Posterior vena cava (tissue), 2 donors: Measurements from ENCODE around the gene JAG1. TPM values are rescaled to one million over a fixed set of nuclear protein-coding genes. Genes with fewer than 3 reads are reported as not detected.
"Not testable (repeated sequence)": the region's sequence is repeated elsewhere in the genome, so short reads cannot be mapped to it uniquely, and the experiment has no call there.

Experiments
- DNase-seq: peaks from one replicate; pipeline ENCODE4 v3.0.0-alpha.2; 2020; ENCODE audit warnings: low spot score
- intact Hi-C, 2 donors: fragments of 100-400 bp; cut with DNase I; formaldehyde crosslinking; loops; one replicate each; pipeline versions ENCODE4 v1.14.1 to v1.14.2; 2022 to 2023
- total RNA-seq, 2 donors: library from RNA; stranded (reverse); fragmentation: NEBNext Ultra II Directional; extraction: Animal tissue kit (Norgen Biotek cat#: 25700); gene quantifications; one replicate each; pipeline ENCODE4 v1.2.1, GENCODE V29; 2021
- donor health status: DM: yes; HTN: yes; CAD: no.
- donor health status: DM: yes; HTN: yes; CAD: no.

Gene JAG1
- total RNA-seq, 2 donors from 2014 or later: 68.5 to 84.2 TPM

DNA sequence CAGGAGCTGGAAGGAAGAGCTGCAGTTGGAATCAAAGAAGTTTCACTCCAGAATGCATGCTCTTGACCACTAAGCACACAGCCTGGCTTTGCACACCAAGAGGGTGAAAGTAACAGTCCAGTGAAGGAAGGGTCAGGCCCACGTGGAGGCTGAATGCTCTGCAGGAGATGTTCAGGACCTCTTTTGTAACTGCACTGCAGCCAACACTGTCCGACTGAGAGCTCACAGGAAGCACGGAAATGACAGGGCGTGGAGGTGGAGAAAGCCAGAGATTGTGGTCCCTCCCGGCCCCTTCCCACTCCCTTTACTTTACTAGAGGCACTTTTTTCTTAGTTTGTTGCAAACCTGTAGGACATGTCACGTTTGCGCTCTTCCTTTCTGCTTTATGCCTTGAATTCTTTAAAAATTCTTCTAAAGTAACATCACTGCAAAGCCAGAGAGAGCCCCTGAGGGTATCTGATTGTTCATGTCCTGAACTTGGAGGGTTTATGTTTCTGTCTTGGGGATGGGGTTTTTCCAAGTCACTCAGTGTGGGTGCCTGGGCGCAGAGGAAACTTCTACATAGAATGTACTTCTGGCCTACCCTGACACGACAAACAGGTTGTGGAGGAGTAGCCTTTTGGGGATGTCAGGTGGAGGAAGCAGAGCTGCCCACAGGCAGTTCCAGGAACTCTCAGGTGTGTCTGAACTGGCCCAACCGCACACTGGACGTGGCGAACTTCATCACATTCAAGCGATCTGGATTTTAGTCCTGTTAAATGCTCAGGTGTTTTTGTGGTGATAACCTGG, 40.9 kb downstream of the JAG1 start:
- no peak for DNase-seq
- intact Hi-C loops: no loop called here

GRCh38 chr20:10631126-10631525, 42.7 kb downstream of the JAG1 start:
- intact Hi-C loops: no loop called here

GRCh38 chr20:10629946-10630650, 43.7 kb downstream of the JAG1 start:
- intact Hi-C loops: no loop called here
- no peak for DNase-seq

More at GRCh38 chr20:10631126-10631525, 42.7 kb downstream of the JAG1 start:
- no peak for DNase-seq

DNA sequence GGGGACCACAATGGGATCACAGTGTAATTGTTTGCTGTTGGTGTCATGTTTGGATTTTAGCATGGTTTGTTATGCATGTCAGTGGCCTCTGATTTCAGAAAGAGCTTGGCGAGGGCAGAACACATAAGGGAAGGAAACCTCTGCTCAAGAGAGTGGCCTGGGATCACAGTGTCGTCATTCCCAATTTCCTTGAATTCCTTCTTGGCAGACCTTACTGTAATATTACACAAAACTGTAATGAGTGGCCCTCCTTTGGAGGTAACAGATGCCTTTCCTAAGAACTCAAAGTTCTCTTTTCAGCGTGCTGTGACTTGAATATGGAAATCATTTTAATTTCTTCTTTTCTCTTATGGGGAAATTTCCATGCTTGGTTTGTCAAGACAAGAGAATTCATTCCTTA, 46.9 kb downstream of the JAG1 start:
- DNase-seq: no peak
- intact Hi-C loops: loop anchor here in 1 of 2 donors (1.0 kb wide), 1 partner anchor 26 kb away; no protein-coding TSS in a partner anchor

DNA sequence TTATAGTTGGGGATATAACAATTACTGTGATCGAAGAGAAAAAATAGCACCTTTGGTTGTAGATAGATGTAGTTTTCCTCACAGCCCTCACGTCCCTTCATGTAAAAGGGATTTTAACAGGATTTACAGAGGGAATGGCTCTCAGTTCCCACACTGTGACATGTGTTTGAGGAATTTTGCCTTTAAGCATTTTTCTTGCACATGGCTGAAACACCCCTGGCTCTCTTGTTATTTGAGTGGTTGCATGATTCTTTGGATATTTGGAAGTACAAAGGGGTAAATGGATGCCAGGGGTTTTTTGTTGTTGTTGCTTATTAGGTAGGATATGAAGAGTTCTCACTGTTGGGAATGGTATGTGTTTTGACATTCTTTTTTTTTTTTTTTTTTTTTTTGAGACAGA, 48.2 kb downstream of the JAG1 start:
- intact Hi-C loops: loop anchor here in 1 of 2 donors (1.0 kb wide), 1 partner anchor 28 kb away; no protein-coding TSS in a partner anchor
- no peak for DNase-seq

DNA sequence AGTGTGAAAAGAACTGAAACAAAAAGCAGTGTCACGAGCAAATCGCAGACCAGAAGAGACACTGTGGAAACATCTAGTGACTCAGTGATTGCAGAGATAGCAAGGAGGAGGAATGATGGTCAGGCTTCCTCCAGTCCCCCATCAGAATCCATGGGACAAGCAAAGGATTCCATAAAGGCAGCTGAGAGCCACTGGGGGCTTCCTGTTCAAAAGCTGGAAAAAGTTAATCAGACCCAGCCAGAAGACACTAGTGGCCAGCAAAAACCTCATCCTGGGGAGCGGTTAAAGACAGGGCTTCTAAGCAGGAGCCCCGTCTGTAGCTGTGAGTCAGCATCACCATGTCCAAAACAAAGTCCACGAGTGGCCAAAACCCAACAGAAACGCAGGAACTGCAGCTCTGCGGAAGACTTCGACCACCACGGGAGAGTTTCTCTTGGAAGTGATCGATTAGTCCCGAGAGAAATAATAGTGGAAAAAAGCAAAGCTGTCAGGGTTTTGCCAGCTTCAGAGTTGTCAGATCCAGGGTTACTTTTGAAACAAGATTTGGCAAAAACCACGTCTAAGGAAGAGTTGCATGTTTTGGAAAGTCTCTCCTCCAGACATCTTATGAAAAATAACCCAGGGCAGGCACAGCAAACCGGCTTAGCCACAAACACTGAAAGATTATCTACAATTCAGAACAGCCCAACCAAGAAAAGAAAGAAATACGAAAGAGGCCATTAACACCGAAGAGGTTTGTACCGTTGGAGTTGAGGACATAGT, 51.0 kb downstream of the JAG1 start:
- intact Hi-C loops: no loop called here
- peak; percentile 88 for DNase-seq

- intact Hi-C loops: no loop called here
- DNase-seq: no peak
Observed at GRCh38 chr20:10621149-10621548, 52.6 kb downstream of the JAG1 start.

GRCh38 chr20:10619427-10619826, 54.4 kb downstream of the JAG1 start:
- intact Hi-C loops: no loop called here

DNA sequence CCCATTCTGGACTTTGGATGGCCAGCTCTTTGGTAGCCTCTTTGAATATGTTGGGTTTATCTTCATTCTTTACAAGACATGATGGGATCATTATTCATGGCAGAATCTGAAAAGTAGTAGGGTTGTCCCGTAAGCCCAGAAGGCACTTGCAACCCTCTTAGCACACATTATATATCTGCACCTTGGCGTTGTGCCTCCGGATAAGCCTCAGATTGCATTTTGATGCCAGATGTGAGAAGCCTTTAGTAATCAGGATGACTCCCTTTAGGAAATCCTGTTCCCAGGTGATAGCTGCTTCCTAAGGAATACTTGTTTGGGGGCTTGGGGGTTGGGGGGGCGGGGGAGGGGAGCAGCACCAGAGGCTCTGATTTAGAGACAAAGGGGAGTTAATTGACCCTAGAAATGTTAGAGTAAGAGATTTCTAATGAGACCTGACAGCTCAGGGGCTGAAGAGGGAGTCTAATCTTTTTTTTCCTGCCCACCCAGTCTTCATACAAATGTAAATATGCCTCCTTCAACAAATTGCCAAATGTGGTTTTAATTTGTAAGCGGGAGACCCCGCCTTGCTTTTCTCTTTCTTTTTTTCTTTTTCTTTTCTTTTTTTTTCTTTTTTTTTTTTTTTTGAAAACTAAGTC, 55.1 kb downstream of the JAG1 start:
- no peak for DNase-seq
- intact Hi-C loops: no loop called here

More at GRCh38 chr20:10619427-10619826, 54.4 kb downstream of the JAG1 start:
- DNase-seq: no peak

- intact Hi-C loops, DNase-seq: not testable (repeated sequence)
Observed at GRCh38 chr20:10617549-10618133, 56.2 kb downstream of the JAG1 start.

GRCh38 chr20:10616212-10616611, 57.6 kb downstream of the JAG1 start:
- intact Hi-C loops: no loop called here

GRCh38 chr20:10613911-10614310, 59.9 kb downstream of the JAG1 start:
- DNase-seq: no peak
- intact Hi-C loops: no loop called here

More at GRCh38 chr20:10616212-10616611, 57.6 kb downstream of the JAG1 start:
- no peak for DNase-seq

- intact Hi-C loops, DNase-seq: not testable (repeated sequence)
Observed at GRCh38 chr20:10613426-10613825, 60.4 kb downstream of the JAG1 start.

- intact Hi-C loops: no loop called here
- peak; percentile 81 for DNase-seq
Observed at GRCh38 chr20:10611357-10611756, 62.4 kb downstream of the JAG1 start.

GRCh38 chr20:10610251-10610650, 63.5 kb downstream of the JAG1 start:
- intact Hi-C loops: no loop called here
- peak; percentile 81 for DNase-seq

GRCh38 chr20:10609770-10610169, 64.0 kb downstream of the JAG1 start:
- intact Hi-C loops: no loop called here
- DNase-seq: no peak

DNA sequence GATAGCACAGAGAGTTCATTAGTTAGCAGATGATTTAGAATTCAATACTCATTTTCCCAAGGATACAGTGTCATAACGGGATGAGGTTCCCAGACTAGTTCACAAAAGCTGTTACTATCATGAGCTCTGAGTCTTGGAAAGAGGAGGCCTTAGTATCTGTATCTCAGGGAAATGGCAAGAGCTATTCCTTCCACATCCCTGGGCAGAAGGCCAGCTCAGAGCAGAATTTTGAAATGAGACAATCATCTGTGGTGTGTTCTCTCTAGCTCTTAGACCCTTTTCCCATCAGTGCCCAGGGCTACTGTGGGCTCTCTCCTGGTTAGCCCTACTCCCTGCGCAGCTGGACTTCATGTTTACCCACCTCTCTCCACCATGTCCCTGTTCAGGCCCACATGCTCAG, 64.5 kb downstream of the JAG1 start:
- peak; percentile 85 for DNase-seq
- intact Hi-C loops: no loop called here

DNA sequence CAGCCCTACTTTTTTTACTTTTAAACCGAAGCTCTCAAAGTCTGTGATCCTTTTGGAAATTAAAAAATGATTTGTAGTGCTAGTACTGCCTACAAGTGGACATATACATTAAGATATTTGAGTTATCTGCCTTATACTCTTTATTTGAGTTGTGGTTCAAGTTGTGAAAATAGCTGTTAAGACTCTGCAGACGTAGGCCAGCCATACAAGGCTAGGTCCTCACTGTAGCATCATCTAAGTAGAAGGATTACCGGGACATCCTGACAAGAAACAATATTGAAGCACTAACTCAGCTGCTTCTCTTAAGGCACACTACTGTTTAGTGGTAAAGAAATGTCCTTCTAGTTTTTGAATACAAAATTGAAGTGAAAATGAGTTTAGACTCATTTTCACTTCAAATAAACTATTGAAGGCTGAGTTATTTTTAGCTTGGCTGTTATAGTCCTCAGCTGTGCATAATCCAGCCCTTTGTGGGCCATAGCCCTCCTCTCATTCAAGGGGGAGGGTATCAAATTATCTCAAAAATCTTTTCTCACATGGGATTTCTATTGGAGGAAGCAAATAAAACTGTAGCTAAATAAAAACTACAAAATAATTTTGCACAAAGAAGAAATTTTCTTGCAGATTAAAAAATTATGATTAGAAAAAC, 68.1 kb downstream of the JAG1 start:
- no peak for DNase-seq
- intact Hi-C loops: no loop called here
